GM21529 (cell line): ENCODE results near the gene GRID2.
"Not testable (repeated sequence)": the region's sequence is repeated elsewhere in the genome, so short reads cannot be mapped to it uniquely, and the experiment has no call there.

Source experiments
- ATAC-seq: cut with Tn5 transposase; IDR thresholded peaks from one replicate; pipeline ENCODE4 v1.9.1; 2021; ENCODE audit not compliant: unreplicated experiment

GRID2 gene

GRCh38 chr4:93646233-93646930, 1342.6 kb downstream of the GRID2 start:
- no peak for ATAC-seq

GRCh38 chr4:93648258-93648657, 1344.5 kb downstream of the GRID2 start:
- ATAC-seq, result no peak

- ATAC-seq, result no peak
Measured at GRCh38 chr4:93649828-93650227, 1346.1 kb downstream of the GRID2 start.

DNA sequence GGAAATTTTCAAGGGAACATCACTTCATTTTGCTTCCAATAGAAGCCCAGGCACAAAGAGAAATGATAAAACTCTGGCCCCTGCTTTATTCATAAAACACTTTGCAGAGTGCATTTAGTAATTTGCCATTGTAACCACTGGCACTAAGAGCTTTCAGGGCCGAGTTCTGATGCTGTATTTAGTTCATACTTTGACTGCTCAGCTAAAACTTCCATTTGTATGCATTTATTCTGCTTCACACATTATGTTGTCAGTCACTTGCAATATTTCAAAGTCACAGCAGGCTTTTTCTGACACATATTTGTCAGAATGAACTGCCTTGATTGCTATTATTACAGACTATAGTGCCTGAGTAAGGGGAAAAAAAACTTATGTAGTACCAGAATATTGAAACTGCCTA, 1350.4 kb downstream of the GRID2 start:
- ATAC-seq, result no peak

GRCh38 chr4:93657527-93657926, 1353.8 kb downstream of the GRID2 start:
- peak; percentile 42 for ATAC-seq

- no peak for ATAC-seq
Measured at GRCh38 chr4:93658443-93658842, 1354.7 kb downstream of the GRID2 start.

- no peak for ATAC-seq
Measured at GRCh38 chr4:93659629-93660028, 1355.9 kb downstream of the GRID2 start.

DNA sequence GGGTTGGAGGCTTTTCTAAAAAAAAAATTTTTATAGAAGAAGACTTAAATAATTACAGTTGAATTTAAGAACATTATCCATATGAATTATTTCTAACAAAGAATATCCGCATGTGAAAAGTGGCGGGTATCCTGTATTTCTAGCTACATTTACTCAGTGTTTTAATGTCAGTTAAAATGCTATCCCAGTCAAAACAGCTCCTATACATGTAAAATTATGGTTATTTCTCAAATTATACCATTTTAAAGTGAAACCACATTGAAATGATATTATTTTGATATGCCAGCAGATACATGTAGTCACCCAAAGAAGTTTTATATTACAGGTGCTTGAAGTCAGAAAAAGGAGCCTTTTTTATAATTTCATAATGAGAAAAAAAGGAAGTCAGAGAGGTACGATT, 1356.3 kb downstream of the GRID2 start:
- ATAC-seq, result no peak

- no peak for ATAC-seq
Measured at GRCh38 chr4:93670434-93670833, 1366.7 kb downstream of the GRID2 start.

- no peak for ATAC-seq
Measured at GRCh38 chr4:93671093-93671492, 1367.3 kb downstream of the GRID2 start.

DNA sequence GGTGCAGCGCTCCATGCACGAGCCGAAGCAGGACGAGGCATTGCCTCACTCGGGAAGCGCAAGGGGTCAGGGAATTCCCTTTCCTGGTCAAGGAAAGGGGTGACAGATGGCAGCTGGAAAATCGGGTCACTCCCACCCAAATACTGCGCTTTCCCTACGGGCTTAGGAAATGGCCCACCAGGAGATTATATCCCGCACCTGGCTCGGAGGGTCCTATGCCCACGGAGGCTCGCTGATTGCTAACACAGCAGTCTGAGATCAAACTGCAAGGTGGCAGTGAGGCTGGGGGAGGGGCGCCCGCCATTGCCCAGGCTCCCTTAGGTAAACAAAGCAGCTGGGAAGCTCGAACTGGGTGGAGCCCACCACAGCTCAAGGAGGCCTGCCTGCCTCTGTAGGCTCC, 1373.2 kb downstream of the GRID2 start:
- ATAC-seq, result not testable (repeated sequence)

GRCh38 chr4:93684571-93684970, 1380.8 kb downstream of the GRID2 start:
- ATAC-seq, result no peak

DNA sequence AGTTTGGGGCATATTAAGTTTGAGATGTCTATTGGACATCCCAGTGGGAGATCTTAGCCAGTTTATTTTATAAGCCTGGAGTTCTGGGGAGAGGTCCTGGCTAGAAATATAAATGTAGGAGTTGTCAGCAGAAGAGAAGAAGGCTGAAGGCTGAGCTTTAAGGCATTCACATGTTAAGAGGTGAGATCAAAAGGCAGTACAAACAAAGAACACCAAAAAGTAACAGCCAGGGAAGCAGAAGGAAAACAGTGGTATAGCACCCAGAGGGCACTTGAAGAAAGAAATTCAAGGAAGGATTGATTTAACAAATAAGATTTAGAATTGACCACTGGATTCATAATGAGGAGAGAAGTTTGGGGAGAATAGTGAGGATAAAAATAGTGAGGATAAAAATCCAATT, 1383.5 kb downstream of the GRID2 start:
- no peak for ATAC-seq

GRCh38 chr4:93688978-93689377, 1385.2 kb downstream of the GRID2 start:
- no peak for ATAC-seq

GRCh38 chr4:93693141-93693540, 1389.4 kb downstream of the GRID2 start:
- no peak for ATAC-seq

- no peak for ATAC-seq
Measured at GRCh38 chr4:93698686-93699085, 1394.9 kb downstream of the GRID2 start.

GRCh38 chr4:93700571-93700970, 1396.8 kb downstream of the GRID2 start:
- ATAC-seq, result no peak

- peak; percentile 89 for ATAC-seq
Measured at GRCh38 chr4:93710101-93710846, 1406.5 kb downstream of the GRID2 start.

DNA sequence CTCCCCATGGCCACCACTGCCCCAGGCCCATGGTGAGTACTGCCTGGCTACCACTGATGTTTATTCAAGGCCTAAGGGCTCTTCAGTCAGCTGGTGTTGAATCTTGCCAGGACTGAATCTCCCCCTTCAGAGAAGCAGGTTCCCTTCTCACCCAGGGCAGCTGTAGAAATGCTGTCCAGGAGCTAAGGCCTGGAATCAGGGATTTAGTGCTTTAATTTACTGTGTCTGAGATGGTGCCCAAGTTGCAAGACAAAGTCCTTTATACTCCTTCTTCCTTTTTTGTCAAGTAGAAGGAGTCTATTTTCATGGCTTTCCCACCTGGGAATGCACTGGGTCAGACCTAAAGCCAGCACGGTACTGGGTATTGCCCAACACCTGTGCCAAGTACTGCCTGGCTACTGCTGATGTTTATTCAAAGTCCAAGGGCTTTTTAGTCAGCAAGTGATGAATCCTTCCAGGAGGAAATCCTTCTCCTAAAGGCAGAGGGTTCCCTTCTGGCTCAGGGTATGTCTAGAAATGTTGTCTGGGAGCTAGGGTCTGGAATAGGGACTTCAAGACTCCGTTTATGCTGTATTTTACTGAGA, 1407.2 kb downstream of the GRID2 start:
- no peak for ATAC-seq

GRCh38 chr4:93718233-93718632, 1414.5 kb downstream of the GRID2 start:
- ATAC-seq, result no peak

DNA sequence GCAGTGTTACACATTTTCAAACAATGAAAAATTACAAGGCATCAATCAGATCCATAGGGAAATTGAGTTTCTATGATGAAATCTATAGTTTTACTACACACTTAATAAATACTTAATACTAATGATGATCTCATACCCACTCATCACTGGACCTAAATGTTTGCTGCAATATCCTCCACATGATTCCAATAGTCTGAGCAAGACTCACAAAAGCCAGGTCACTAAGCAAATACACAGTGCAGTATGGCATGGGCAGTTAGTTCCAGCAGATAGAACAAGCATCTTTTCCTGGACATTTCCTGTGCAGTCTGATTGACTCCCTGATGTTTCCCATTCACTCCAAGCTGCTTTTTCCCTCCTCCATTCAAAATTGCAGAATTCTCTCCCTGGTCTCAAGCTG, 1415.8 kb downstream of the GRID2 start:
- ATAC-seq, result no peak

- ATAC-seq, result no peak
Measured at GRCh38 chr4:93722446-93722845, 1418.7 kb downstream of the GRID2 start.
